ELF-1 (cell line): Measurements from ENCODE around the gene TAMALIN.
A peak's percentile ranks its signal among the peaks of the same experiment; 100 is the strongest.
"Not testable (repeated sequence)": the region's sequence is repeated elsewhere in the genome, so short reads cannot be mapped to it uniquely, and the experiment has no call there.

Experiments
- DNase-seq: peaks from one replicate; pipeline ENCODE4 v3.0.0-alpha.2; 2016; ENCODE audit warnings: low read depth, low spot score

The TAMALIN gene

GRCh38 chr12:52006726-52007157 is at the start of gene TAMALIN:
TSS of gene TAMALIN (plus strand) at chr12:52006946. CDS start at chr12:52007020, 74 bp downstream.
- peak; percentile 22 for DNase-seq

DNA sequence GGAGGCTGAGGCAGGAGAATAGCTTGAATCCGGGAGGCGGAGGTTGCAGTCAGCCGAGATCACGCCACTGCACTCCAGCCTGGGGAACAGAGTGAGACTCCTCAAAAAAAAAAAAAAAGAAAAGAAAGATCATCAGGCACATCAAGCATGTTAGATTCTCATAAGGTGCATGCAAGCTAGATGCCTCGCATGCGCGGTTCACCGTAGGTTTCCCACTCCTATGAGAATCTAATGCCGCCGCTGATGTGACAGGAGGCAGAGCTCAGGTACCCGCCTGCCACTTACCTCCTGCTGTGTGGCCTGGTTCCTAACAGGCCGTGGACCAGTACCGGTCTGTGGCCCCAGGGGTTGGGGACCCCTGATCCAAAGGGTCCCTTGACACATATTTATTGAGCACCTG is 48.2 kb upstream of the TAMALIN start:
- DNase-seq: no peak

GRCh38 chr12:51959211-51959610 is 47.5 kb upstream of the TAMALIN start:
- DNase-seq: no peak

GRCh38 chr12:51959921-51960320 is 46.8 kb upstream of the TAMALIN start:
- DNase-seq: no peak

- DNase-seq: no peak
These were observed 46.3 kb upstream of the TAMALIN start for GRCh38 chr12:51960488-51960887.

- DNase-seq: no peak
These were observed 45.9 kb upstream of the TAMALIN start for GRCh38 chr12:51960890-51961289.

DNA sequence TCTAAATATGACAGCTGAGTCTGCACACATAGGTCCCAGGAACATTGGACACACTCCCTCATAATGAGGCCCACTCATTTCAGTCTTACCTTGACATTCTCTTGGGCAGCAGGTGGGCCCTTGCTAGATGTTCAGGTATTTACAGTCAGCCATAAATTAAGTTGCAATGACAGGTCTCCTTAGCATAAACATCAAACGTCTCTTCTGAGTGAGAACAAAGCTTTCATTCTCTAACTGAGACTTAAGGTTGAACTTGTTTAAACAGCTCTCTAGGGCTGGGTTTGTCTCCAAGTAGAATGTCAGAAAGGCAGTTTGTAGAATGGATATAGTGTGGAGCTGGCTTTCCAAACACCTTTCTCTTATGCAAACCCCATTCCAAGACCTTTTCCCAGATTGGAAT is 44.9 kb upstream of the TAMALIN start:
- DNase-seq: peak; percentile 5

DNA sequence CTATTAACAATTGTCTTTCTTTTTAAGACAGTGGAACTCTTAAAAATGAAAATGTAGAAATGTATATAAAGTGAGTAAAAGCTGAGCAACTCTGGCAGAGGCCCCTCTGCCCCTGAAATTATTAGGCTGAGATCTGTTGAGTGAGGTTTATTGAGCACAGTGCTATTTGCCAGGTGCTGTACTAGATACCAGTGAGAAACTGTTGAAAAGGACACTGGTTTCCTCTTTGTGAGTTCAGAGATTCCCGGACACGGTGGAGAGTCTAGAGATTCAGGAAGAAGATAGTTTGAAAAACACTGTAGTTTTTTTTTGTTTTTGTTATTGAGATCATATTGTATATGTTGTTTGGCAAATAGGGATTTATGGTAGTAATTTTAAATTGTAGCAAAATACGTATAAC is 44.0 kb upstream of the TAMALIN start:
- DNase-seq: no peak

GRCh38 chr12:51963477-51963876 is 43.3 kb upstream of the TAMALIN start:
- DNase-seq: no peak

DNA sequence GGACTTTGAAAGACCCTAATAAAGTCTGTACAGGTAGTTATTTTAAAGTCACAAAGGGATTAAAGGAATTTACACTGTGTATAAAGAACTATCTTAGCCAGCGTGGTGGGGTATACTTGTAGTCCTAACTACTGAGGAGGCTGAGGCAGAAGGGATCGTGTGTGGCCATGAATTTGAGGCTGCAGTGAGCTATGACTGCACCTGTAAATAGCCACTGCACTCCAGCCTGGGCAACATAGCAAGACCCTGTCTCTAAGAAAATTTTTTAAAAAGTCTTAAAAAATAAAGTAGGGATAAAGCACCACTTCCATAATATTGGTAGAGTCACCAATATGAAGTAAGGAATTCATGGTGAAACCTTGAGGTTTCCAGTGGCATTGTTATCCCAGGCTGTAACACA is 37.1 kb upstream of the TAMALIN start:
- DNase-seq: no peak

DNA sequence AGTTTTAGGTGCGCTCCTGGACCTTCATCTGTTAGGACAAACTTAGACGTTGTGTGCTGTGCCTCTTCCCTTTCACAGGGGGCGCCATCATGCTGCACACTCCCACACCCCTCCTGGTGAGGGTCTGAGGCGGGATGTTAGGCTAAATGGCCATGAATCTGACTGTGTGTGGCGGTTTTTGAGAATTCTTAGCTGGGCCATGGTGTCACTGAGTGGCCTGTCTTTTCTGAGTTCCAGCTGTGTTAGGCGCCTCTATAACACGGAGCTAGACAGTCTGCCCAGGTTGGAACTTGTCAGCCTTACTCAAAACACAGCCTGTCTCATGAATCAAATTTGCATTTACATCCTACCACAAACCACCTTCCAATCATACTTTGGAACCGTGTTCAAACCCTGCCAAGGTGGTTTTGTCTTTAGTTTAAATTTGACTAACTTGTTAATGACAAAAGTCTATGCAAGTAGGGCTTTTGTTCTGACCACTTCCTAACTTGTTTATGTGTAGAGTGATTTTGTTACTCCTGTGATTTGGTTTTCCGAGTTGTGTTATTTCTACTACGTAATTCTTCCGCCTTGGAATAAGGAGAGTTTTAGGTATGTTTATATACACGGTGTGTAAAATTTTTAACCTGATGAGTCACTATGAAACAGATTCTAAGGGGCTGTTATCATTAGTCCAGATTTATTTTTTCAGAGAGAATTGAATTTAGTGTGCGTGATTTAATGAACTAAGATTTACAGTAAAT is 35.7 kb upstream of the TAMALIN start:
- DNase-seq: peak; percentile 51

DNA sequence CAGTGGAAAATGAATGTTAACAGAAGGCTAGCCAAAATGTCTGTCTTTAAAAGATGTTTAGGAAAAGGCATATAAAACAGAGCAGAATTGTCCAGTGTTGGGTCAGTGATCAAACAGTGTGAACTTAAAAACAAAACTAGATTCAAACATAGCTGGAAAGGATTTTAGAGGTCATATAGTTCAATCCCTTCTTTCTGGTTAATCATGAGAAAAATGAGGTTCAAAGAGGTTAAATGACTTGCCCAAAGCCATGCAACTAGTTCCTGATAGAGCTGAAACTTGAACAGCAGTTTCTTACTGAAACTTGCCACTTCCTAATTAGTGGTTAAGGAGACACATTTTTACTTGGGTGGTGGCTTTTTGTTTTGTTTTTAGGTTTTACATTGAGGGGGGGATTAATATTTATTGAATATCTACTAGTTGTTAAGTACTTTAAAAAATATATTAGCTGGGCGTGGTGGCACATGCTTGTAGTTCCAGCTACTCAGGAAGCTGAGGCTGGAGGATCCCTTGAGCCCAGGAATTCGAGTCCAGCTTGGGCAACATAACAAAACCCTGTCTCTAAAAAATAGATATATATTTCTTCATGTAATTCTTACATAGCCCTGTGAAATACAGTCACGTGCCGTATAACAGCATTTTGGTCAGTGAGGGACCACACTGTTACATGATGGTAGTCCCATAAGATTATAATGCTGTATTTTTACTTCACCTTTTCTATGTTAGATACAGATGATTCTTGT is 34.9 kb upstream of the TAMALIN start:
- DNase-seq: no peak

- no peak for DNase-seq
These were observed 34.3 kb upstream of the TAMALIN start for GRCh38 chr12:51972422-51972812.

DNA sequence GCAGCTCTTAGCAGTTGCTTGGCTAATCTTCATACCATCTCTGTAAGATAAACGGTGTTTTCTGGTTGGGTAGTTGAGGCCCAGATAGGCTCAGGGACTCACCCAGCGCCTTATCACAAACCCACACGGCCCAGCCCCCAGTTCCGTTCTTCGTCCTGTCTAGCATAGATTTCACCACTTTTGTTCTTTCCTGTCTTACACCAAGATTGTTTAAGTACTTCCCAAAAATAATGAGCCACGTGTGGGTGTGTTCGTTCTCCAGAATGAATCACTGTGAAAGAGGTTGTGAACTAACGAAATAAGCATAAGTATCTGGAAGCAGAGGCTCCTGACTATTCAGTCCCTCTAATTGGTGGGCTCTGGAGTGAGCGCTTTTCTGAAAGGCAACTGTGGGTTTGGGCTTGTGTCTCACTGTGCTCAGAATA is 33.9 kb upstream of the TAMALIN start:
- DNase-seq: peak; percentile 16

DNA sequence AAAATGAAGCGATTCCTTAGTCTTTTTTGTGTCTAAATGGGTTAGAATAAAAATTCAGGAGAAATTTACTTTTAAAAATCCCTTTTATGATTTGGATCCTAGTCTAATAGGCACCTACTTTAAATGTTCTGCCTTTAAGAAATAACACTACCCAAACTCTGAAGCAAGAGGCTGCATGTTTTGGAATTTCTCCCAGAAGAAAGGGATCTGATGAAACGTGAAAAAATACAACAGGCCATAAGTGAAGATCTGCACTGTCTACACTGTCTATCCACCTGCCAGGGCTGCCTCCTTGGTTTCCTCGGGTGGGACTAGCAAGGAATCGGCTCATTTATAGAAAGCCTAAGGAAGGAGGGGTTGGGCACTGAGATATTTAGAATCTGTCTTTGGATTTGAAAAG is 33.2 kb upstream of the TAMALIN start:
- no peak for DNase-seq

- DNase-seq: no peak
These were observed 32.1 kb upstream of the TAMALIN start for GRCh38 chr12:51974646-51975045.

DNA sequence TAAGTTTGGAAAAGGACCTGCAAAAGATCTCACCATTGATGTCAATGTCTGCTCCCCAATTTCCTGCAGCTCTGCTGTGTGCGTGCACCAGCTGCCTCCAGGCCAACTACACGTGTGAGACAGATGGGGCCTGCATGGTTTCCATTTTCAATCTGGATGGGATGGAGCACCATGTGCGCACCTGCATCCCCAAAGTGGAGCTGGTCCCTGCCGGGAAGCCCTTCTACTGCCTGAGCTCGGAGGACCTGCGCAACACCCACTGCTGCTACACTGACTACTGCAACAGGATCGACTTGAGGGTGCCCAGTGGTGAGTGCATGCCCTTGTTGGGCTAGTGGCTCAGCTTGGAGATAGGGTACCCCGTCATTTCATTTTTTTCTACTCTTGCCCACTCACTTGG is 31.6 kb upstream of the TAMALIN start:
- no peak for DNase-seq

- peak; percentile 17 for DNase-seq
These were observed 30.2 kb upstream of the TAMALIN start for GRCh38 chr12:51976376-51977160.

DNA sequence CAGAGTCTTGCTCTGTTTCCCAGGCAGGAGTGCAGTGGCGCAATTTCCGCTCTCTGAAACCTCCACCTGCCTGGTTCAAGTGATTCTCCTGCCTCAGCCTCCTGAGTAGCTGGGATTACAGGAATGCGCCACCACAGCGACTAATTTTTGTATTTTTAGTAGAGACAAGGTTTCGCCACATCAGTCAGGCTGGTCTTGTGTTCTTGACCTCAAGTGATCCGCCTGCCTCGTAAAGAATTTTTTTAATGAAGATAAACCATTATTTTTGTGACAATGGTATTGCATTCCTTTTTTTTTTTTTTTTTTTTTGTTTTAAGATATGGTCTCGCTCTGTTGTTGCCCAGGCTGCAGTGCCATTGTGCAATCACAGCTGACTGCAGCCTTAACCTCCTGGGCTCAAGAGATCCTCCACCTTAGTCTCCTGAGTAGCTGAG is 29.4 kb upstream of the TAMALIN start:
- no peak for DNase-seq

DNA sequence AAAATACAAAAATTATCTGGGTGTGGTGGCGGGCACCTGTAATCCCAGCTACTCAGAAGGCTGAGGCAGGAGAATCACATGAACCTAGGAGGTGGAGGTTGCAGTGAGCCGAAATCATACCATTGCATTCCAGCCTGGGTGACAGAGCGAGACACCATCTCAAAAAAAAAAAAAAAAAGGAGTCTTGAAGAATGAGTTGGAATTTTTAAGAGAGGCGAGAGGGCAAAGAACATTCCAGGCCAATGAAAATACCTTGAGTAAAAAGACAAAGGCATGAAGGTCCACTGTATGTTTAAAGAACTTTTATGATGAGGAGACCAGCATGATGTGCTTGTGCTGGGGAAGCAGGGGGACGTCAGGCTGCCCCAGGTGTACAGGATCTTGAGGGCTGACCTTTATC is 27.4 kb upstream of the TAMALIN start:
- not testable (repeated sequence) for DNase-seq

DNA sequence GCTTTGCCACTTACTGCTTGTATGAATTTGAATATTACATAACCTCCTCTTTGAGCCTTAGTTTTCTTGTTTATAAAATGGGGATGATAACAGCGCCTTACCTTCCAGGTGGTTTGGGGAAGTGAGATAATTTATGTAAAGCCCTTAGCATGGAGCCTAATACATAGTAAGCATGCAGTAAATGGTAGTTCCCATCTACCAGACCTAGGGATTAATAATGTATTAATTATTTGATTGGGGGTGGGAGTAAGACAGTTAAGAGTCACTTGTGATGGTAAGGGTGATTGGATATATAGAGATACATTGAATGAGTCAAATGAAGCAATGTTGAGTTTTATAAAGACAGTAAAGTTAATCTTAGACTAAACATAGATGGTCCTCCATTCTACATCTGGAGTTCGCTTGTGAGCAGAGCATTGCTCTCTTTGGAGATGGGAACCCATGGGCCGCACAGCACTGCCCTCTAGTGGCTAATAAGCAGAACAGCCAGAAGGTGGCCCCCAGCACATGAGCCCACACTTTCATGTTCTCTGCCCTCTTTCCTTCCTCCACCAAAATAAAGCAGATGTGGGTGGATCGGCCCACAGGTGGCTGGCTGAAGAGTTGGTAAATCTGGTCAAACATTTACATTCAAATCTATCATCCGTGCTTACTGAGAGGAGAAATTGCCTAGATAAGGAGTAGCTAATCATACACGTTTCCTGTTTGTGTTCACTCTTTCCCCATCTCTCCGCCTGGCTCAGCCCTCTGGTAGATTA is 26.5 kb upstream of the TAMALIN start:
- DNase-seq: peak; percentile 64

GRCh38 chr12:51980809-51981127 is 26.0 kb upstream of the TAMALIN start:
- DNase-seq: no peak
